Activated CD4-positive, alpha-beta T cell treated with anti-CD3 and anti-CD28 coated beads for 36 hours (primary cell): ENCODE measurements around the gene CYP2S1. TPM values are rescaled to one million over a fixed set of nuclear protein-coding genes. Genes with fewer than 3 reads are reported as not detected.

Experiments
- ATAC-seq: fragments of 200-7000 bp; cut with Tn5 transposase; one replicate; pipeline ENCODE4 v1.10.0; 2021; ENCODE audit warnings: mild to moderate bottlenecking, moderate library complexity
- CTCF ChIA-PET: fragments of 350-600 bp; sonication (Branson Sonifier 250); formaldehyde crosslinking; loops from one replicate; lab custom pipeline; 2021; ENCODE audit warnings: antibody characterized with exemption; lab: Charles Lee
- POLR2A ChIA-PET: fragments of 350-600 bp; sonication (Branson Sonifier 250); formaldehyde crosslinking; loops from one replicate; lab custom pipeline; 2021; ENCODE audit warnings: antibody characterized with exemption, inconsistent platforms; lab: Charles Lee
- DNase-seq: peaks from one replicate; pipeline ENCODE4 v3.0.0-alpha.2; 2020
- H3K27ac Mint-ChIP-seq: one replicate; pipeline ENCODE4 v1.8.0; 2021; ENCODE audit warnings: mixed read lengths
- H3K27me3 Mint-ChIP-seq: one replicate; pipeline ENCODE4 v1.8.0; 2021; ENCODE audit warnings: mixed read lengths
- H3K36me3 Mint-ChIP-seq: one replicate; pipeline ENCODE4 v1.8.0; 2021; ENCODE audit warnings: low read depth, mixed read lengths
- H3K4me1 Mint-ChIP-seq: one replicate; pipeline ENCODE4 v1.8.0; 2021; ENCODE audit warnings: mixed read lengths
- H3K4me3 Mint-ChIP-seq: one replicate; pipeline ENCODE4 v1.8.0; 2021; ENCODE audit warnings: mild to moderate bottlenecking, moderate library complexity, mixed read lengths
- H3K9me3 Mint-ChIP-seq: one replicate; pipeline ENCODE4 v1.8.0; 2021; ENCODE audit warnings: low read depth, mixed read lengths
- intact Hi-C, 2 experiments: fragments of 100-400 bp; cut with DNase I in 1 of 2; cut with micrococcal nuclease in 1 of 2; formaldehyde crosslinking; loops; one replicate each; pipeline versions ENCODE4 v1.14.2 to v1.15.1; 2022 to 2024; cut with DNase I, micrococcal nuclease
- total RNA-seq, 2 experiments: library from RNA; stranded (reverse); gene quantifications; one replicate each; pipeline ENCODE4 v1.2.3, GENCODE V29; 2021

The CYP2S1 gene
- total RNA-seq, 2 experiments from 2014 or later, result 0.46 to 0.84 TPM

DNA sequence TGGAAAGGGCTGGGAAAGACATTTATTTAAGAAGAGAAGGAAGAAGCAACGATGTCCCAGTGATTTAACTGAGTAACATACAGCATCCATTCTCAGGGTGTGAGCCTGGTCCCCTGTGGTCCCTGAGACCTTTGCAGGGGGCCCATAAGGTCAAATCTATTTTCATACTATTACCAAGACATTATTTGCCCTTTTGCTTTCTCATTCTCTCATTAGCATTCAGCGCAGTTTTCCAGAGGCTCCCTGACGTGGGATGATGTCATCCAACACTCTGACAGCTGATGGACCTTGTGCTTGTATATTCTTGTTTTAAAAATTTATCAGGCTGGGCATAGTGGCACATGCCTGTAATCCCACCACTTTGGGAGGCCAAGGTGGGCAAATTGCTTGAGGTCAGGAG lies 52.8 kb downstream of the CYP2S1 start:
- H3K27ac Mint-ChIP-seq, result no peak overlapping the region
- intact Hi-C loops, result no loop called here
- ATAC-seq, result no peak
- no peaks in the 10 kb centered on the region for H3K9me3 Mint-ChIP-seq
- no peaks in the 10 kb centered on the region for H3K4me1 Mint-ChIP-seq
- H3K36me3 Mint-ChIP-seq, result no peaks in the 10 kb centered on the region
- H3K27me3 Mint-ChIP-seq, result no peaks in the 10 kb centered on the region
- ChIA-PET POLR2A (no interaction called here), CTCF (interaction anchor here (0.6 kb wide), 1 partner anchor 610 kb away, joined by 3 read pairs; no protein-coding TSS in a partner anchor)
- H3K4me3 Mint-ChIP-seq, result no peak overlapping the region
- DNase-seq, result no peak

DNA sequence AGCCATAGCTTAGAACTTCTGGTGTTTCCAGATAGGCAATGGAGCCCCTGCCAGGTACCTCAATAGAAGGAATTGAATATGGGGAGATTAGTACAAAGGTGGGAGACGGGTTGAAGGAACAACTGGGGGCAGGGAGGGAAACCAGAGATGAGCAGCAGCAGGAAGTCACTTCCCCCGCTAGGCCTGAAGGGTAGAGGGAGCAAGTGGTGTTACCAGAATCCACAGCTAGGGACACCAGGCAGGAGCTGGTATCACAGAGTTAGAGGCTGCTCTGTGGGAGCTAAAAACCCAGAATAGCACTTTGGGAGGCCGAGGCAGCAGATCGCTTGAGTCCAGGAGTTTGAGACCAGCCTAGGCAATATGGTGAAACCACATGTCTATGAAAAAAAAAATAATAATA lies 55.9 kb downstream of the CYP2S1 start:
- intact Hi-C loops, result no loop called here
- no peaks in the 10 kb centered on the region for H3K36me3 Mint-ChIP-seq
- no peaks in the 10 kb centered on the region for H3K27me3 Mint-ChIP-seq
- H3K4me1 Mint-ChIP-seq, result no peaks in the 10 kb centered on the region
- no peak for ATAC-seq
- no peak for DNase-seq
- ChIA-PET POLR2A (no interaction called here), CTCF (interaction anchor here (0.7 to 1.5 kb wide), 4 partner anchors 14 to 274 kb away, joined by 3 to 4 read pairs (median 3); no protein-coding TSS in a partner anchor)
- no peak overlapping the region for H3K27ac Mint-ChIP-seq
- H3K9me3 Mint-ChIP-seq, result no peaks in the 10 kb centered on the region
- H3K4me3 Mint-ChIP-seq, result no peak overlapping the region

DNA sequence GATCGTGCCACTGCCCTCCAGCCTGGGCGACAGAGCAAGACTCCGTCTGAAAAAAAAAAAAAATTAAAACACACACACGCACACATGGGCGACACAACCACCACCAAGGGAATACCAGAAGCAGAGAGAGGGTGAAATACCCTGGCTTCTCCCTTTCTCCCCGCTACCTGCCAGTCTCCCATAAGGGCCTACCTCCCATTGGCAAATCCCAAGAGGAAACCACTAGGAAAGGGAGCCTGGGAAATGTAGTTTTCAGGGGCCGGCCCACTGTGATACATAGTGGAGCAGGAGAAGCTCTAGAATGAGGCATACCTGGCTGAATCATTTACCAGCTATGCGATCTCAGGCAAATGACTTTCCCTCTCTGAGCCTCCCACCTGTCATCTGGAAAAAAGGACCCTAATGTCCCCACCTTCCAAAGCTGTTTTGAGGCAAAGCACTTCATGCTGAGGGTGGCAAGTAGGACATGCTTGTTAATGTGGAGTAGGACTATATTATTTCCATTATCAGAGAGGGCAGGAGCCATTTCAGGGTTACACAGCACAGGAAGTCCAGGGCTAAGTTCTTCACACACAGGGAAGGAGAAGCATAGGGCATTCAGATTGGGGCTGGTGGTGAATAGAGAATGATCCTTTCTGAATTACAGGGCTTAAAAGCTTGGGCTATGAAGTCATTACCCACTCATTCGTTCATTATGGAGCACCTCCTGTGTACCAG lies 56.8 kb downstream of the CYP2S1 start:
- CTCF ChIA-PET, result interaction anchor here (0.7 to 1.6 kb wide), 2 partner anchors 13 to 171 kb away, joined by 3 read pairs; no protein-coding TSS in a partner anchor

DNA sequence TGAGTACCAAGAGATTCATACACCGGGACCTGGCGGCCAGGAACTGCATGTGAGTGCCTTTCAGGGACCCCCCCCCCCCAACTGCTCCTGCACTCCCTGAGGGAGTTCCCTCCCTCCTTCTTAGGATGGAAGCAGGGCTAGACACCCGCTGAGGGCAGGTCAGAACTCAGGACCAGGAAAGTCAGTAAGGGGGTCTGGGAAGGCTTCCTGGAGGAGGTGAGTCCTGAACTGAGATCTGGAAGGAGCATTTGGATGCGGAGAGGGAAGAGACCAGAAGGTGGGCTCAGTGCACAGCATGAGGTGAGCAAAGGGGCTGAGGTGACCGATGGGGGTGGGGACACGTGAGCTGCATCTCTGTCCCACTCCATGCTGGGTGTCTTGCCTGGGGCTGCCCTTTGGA lies 60.6 kb downstream of the CYP2S1 start:
- ChIA-PET CTCF (interaction anchor here (1.0 to 1.4 kb wide), 2 partner anchors 32 to 49 kb away, joined by 3 to 5 read pairs; no protein-coding TSS in a partner anchor), POLR2A (no interaction called here)
- Mint-ChIP-seq H3K27me3 (no peaks in the 10 kb centered on the region), H3K36me3 (no peaks in the 10 kb centered on the region), H3K4me3 (no peak overlapping the region), H3K4me1 (no peaks in the 10 kb centered on the region), H3K27ac (no peak overlapping the region), H3K9me3 (no peaks in the 10 kb centered on the region)
- no peak for ATAC-seq
- DNase-seq, result no peak
- intact Hi-C loops, result no loop called here

More for the DNA sequence above, 56.8 kb downstream of the CYP2S1 start:
- no peak overlapping the region for H3K4me3 Mint-ChIP-seq
- H3K27me3 Mint-ChIP-seq, result no peaks in the 10 kb centered on the region
- POLR2A ChIA-PET, result no interaction called here
- DNase-seq (no peak), ATAC-seq (no peak)
- H3K36me3 Mint-ChIP-seq, result no peaks in the 10 kb centered on the region
- intact Hi-C loops, result no loop called here
- H3K27ac Mint-ChIP-seq, result no peak overlapping the region
- no peaks in the 10 kb centered on the region for H3K4me1 Mint-ChIP-seq
- H3K9me3 Mint-ChIP-seq, result no peaks in the 10 kb centered on the region

DNA sequence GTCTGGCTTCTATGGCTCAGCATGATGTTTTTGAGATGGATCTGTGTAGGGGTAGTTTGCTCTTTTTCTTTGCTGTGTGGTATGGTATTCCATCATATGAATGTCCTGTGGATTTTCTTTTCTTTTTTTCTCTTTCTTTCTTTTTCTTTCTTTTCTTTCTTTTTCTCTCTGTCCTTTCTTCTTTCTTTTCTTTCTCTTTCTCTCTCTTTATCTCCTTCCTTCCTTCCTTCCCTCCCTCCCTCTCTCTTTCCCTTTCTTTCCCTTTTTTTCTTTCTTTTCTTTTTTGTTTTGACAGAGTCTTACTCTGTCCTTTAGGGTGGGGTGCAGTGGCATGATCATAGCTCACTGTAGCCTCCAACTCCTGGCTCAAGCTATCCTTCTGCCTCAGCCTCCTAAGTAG lies 62.2 kb downstream of the CYP2S1 start:
- CTCF ChIA-PET, result no interaction called here

More for the DNA sequence above, 62.2 kb downstream of the CYP2S1 start:
- ATAC-seq, result no peak
- no peak overlapping the region for H3K4me3 Mint-ChIP-seq
- no peaks in the 10 kb centered on the region for H3K36me3 Mint-ChIP-seq
- POLR2A ChIA-PET, result no interaction called here
- H3K27ac Mint-ChIP-seq, result no peak overlapping the region
- no peaks in the 10 kb centered on the region for H3K27me3 Mint-ChIP-seq
- no peaks in the 10 kb centered on the region for H3K4me1 Mint-ChIP-seq
- no peak for DNase-seq
- no peaks in the 10 kb centered on the region for H3K9me3 Mint-ChIP-seq
- intact Hi-C loops, result no loop called here

Other genes starting within 250 kb of the CYP2S1 start
- gene CYP2B6, start 201.9 kb upstream of the CYP2S1 start, total RNA-seq, result not detected
- not detected for gene CYP2A13, start 104.8 kb upstream of the CYP2S1 start, total RNA-seq
- not detected for gene CYP2F1, start 78.8 kb upstream of the CYP2S1 start, total RNA-seq
- under 1 TPM; 0.28 to 0.50 TPM for gene AXL, start 26.0 kb downstream of the CYP2S1 start, total RNA-seq
- gene HNRNPUL1, start 71.2 kb downstream of the CYP2S1 start, total RNA-seq, result 100 to 1,000 TPM; 263 to 312 TPM
- gene CCDC97, start 117.0 kb downstream of the CYP2S1 start, total RNA-seq, result 10 to 100 TPM; 21.2 to 21.4 TPM
- 10 to 100 TPM; 86.2 to 99.0 TPM for gene TGFB1, start 160.7 kb downstream of the CYP2S1 start, total RNA-seq
- gene B9D2, start 170.9 kb downstream of the CYP2S1 start, total RNA-seq, result 1 to 10 TPM; 4.0 to 5.2 TPM
- 1 to 10 TPM; 3.0 to 4.0 TPM for gene TMEM91, start 183.3 kb downstream of the CYP2S1 start, total RNA-seq
- gene EXOSC5, start 204.1 kb downstream of the CYP2S1 start, total RNA-seq, result 10 to 100 TPM; 32.7 to 47.8 TPM
- gene BCKDHA, start 204.6 kb downstream of the CYP2S1 start, total RNA-seq, result 10 to 100 TPM; 14.5 to 25.4 TPM
- gene B3GNT8, start 234.2 kb downstream of the CYP2S1 start, total RNA-seq, result under 1 TPM in 1 of 2 experiments, not detected in 1; 0.41 TPM
- 10 to 100 TPM; 52.5 to 66.3 TPM for gene DMAC2, start 246.7 kb downstream of the CYP2S1 start, total RNA-seq
- not detected for gene ERICH4, start 249.9 kb downstream of the CYP2S1 start, total RNA-seq